ENCODE results near the gene OMP.
"Not testable (repeated sequence)": the region's sequence is repeated elsewhere in the genome, so short reads cannot be mapped to it uniquely, and the experiment has no call there.

Gene OMP

DNA sequence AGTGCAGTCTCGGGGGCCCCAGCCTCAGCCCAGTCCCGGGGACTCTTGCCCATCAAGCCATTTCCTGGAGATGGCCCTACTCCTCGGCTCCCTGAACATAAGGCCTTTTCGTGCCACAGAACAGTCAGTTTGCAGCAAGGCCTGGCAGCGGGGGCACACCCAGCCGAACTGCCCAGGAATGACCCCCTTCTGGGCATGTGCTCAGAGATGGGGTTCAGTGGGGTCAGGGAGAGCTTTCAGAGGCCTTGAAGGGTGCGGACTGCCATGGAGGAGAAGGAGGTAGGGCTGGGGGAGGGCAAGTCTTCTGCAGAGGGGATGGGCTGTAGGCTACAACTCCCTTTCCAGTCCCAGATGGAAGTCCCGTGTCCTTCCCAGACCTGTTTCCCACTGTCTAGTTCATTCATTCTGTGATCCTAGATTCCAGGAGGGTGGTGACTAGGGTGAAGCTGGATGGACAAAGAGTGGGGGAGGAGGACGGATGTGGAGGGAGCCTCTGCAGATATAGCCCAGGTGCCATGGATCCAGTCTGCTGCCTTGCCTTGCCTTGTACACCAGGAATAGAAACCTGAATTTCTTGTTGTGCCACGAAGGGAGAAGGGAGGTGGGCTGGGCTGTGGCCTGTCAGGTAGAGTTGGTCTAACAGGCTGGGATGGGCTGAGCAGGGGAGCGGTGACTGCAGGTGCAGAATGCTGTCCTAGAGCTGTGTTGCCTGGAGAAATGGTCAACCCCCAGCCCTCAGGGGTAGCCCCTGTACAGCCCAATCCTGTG is 14.2 kb upstream of the OMP start:
- no peak for DNase-seq

DNA sequence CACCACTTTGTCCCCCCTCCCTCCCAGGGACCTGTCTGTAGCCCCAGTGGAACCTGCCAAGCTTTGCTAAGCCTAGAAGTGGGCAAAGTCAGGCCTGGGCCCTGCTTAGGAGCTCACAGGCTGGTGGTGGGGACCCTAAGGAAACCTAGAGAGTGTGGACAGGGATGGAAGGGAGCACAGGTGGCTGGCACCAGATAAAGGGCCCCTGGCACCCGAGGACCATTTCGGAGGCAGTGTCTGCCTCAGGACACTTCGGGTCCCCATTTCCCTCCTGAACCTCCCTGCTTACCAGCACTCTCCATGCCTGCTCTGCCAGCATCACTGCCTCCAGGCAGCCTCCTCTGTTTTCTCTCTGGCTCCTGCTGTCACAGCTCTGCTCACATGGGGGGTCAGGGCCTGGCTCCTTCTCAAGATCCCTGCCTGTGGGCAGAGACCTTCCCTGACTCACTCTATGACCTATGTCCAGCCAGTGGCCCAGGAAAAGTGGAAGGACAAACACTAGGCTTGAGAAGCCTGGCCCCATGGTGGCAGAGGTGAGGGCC is 13.6 kb upstream of the OMP start:
- DNase-seq: no peak

- no peak for DNase-seq
Measured at GRCh38 chr11:77090046-77090372, 12.6 kb upstream of the OMP start.

GRCh38 chr11:77090373-77091111 is 12.1 kb upstream of the OMP start:
- no peak for DNase-seq

DNA sequence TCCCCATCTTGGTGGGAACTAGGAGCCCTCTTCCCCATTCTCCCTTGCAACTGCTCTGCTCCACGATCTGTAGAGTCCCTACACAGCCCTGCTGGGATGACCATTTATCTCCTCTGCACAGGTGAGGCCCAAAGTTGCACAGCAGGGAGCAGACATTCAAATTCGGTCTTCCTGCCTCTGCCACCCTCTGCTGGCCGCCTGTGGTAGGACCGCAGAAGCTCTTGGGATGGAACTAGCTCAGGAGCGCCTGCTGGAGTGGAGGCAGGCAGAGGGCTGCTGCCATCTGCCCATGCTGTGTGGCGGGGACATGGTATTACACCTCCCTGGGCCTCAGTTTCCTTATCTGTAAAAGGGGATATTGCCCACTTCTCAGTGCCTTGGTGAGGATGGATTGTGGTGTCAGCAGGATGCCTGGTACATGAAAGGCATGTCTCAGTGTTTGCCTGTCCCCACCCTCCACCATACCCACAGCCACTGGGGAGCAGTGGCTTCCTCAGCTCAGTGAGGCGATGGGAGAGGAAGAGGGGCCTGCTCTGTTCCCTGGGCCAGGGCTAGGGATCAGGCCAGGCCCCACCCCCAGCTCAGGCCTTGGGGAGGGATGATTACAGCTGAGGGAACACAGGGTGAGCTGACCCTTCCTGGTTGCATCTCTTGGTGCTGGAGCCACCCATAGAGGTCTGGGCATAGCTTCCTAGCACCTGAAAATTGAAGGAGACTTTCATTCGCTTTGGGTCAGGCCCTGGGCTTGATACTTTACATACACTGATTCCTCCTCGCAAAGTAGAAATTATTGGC is 11.3 kb upstream of the OMP start:
- peak; percentile 27 for DNase-seq

GRCh38 chr11:77092382-77092781 is 10.3 kb upstream of the OMP start:
- DNase-seq: no peak

- DNase-seq: no peak
Measured at GRCh38 chr11:77093056-77093891, 9.4 kb upstream of the OMP start.

DNA sequence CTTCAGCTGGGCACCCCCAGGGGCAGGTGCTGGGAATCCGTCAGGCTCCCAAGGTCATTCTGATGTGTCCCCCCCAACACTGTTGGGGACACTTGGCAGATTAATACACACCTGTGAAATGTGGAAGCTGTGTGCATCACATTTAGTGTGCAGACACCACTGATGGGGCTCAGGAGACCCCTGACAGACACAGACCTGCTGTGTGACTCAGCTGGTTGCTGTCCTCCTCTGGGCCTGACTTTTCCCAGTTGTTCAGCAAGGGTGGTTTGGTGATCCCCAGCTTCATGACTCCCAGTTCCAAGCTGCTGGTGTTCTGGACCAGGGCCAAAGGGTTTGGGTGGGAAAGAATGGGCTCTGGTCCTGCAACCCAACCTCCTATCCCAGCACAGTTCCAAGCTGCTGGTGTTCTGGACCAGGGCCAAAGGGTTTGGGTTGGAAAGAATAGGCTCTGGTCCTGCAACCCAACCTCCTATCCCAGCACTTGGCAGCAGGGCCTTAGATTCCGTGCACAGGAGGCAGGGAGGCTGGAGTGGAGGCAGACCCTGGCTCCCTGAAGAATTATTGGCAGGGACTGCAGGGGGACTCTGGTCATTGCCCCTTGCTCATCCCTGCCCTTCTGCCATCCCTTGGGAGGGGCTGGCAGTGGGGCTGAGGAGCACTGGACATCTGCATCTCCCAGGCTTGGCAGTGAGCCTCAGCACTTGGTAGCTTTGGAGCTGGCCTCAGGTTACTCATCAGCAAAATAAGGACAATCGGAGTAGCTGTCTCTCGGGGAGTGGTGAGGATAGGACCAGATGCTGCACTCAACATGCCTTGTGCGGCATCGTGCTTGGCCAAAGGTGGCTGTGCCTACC is 8.4 kb upstream of the OMP start:
- no peak for DNase-seq

- no peak for DNase-seq
Measured at GRCh38 chr11:77094841-77095365, 7.7 kb upstream of the OMP start.

- DNase-seq: no peak
Measured at GRCh38 chr11:77095551-77096490, 6.8 kb upstream of the OMP start.

DNA sequence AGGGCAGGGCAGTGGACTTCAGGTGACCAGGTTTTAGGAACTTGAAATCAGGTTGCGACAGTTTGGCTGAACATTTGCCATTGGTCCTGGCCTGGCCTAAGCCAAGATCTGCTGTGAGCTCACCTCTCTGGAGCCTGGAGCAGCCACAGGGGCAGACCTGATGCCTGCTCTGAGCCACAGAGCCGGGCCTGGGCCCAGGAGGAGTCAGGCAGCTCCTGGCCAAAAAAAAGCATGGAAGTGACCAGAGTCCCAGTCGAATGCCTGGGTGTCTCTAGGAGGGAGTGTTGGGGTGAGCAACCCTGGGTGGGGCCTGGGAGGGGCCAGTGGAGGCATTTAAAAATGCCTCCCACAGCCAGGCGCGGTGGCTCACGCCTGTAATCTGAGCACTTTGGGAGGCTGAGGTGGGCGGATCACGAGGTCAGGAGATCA is 6.0 kb upstream of the OMP start:
- DNase-seq: no peak

DNA sequence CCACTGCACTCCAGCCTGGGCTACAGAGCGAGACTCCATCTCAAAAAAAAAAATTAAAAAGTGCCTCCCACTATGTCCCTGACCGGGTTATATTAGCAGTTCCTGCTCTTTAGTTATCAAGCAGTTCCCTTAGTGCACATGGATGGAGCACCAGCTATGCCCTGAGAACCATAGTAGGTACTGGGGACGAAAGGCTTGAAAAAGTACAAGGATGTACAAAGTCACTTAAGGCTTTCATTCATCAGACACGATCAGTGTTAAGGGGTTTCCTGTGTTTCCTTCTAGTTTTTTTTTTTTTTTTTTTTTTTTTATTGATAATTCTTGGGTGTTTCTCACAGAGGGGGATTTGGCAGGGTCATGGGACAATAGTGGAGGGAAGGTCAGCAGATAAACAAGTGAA is 5.5 kb upstream of the OMP start:
- not testable (repeated sequence) for DNase-seq

- no peak for DNase-seq
Measured at GRCh38 chr11:77100166-77101042, 2.2 kb upstream of the OMP start.

DNA sequence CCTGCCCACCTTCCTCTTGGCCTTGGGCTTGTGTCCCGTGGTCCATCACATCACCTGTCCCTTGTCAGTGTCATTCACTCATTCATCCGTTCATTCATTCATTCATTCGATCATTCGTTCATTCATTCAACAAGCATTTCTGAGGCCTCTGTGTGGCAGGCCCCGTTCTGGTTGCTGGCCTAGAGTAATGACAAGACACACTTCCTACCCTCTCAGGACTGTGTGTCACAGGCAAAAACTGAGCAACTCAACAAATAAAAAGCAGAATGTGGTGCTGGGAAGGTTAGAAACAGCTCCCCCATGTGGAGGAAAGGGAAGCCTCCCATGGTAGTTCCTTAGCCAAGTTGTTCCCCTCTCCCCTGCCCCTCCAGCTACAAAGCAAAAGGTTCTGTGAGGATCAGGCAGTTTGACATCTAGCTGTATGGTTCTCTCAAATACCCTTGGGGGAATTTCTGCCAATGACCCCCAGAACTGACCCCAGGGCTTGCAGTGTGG is 1.6 kb upstream of the OMP start:
- DNase-seq: peak in 1 of 2 experiments; percentile 32

DNA sequence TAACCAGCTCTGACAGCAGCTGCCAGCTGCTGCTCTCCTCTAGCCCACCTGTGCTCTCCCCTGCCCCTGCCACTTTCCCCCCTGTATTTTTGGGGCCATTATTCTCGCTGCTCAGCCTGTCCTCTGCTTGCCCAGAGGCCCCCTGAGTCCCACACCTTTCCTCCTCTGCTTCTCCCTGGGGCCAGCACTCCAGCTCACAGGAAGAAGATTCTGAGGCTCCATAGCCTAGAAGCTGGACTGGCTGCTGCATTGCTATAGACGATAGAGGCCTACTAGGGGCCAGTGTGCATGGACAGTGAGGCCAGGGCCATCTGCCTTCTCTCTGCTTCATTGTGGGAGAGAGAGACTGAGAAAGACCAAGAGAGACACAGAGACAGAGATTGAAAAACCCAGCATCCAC is 679 bp downstream of the OMP start:
- DNase-seq: no peak

DNA sequence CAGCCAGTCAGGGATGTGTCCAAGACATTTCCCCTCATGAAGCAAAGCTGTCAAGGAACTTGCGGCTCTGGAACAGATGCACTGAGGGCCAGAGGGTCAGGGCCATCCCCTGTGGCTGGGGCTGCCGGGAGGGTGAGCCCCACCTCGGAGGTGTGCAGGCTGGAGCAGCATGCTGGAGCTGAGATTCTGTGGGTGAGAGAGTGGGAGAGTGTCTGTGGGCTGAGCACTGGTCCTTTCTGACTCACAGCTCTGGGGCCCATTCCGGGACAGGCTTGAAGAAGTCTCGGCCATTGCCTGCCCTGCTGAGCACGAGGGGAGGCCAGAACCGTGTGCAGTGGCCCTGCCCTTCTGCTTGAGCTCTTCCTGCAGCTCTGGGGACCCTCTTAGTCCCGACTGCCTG is 2.1 kb downstream of the OMP start:
- DNase-seq: no peak

- DNase-seq: no peak
Measured at GRCh38 chr11:77106321-77106720, 3.7 kb downstream of the OMP start.

DNA sequence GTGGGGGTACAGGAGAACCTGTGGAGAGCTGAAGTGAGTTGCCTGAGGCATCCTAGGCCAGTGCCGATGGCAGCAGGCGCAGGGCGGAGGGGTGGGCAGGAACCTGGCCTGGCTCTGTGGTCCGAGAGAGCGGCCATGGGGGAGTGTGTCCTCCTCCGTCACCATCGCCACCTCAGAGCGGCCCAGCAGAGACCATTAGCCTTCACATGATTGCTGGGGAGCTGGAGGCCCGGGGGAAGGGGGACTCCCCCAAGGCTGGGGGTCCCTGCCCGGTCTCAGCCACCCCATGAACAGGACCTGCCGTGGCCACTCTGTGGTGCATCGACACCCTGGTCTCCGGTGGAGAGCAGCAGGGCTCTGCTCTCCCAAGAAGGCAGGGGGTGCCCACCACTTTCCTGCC is 4.1 kb downstream of the OMP start:
- DNase-seq: no peak

- DNase-seq: no peak
Measured at GRCh38 chr11:77107950-77108349, 5.3 kb downstream of the OMP start.
